Measurements from ENCODE around the gene ELF1. TPM values are rescaled to one million over a fixed set of nuclear protein-coding genes. Genes with fewer than 3 reads are reported as not detected.

The ELF1 gene
- total and polyA plus RNA-seq, 2 experiments from 2014 or later: 22.2 to 36.8 TPM

GRCh38 chr13:41056194-41056593 lies 37.1 kb upstream of the ELF1 start:
- DNase-seq (ENCODE audit: low read depth in 1 of 2, low spot score in 1 of 2): no peak
- Histone ChIP-seq H3K36me3 (no peaks in the 10 kb centered on the region), H3K27me3 (no peaks in the 10 kb centered on the region), H3K27ac (no peak overlapping the region), H3K9me3 (ENCODE audit: low read depth) (no peaks in the 10 kb centered on the region), H3K4me3 (no peak overlapping the region), H3K4me1 (ENCODE audit: low read depth) (peaks cover 16% of the 10 kb centered on the region)
- TF ChIP-seq CTCF (IDR thresholded peaks at IDR 0.05; ENCODE audit: low read depth, low read length): no peak

- Histone ChIP-seq H3K4me1 (ENCODE audit: low read depth) (peaks cover 16% of the 10 kb centered on the region), H3K9me3 (ENCODE audit: low read depth) (no peaks in the 10 kb centered on the region), H3K4me3 (no peak overlapping the region), H3K36me3 (no peaks in the 10 kb centered on the region), H3K27me3 (no peaks in the 10 kb centered on the region), H3K27ac (peak overlapping the region; percentile 33)
- TF ChIP-seq CTCF (IDR thresholded peaks at IDR 0.05; ENCODE audit: low read depth, low read length): peak; percentile 25
- DNase-seq (ENCODE audit: low read depth in 1 of 2, low spot score in 1 of 2): no peak
Measured at GRCh38 chr13:41054919-41055619, 36.0 kb upstream of the ELF1 start.

DNA sequence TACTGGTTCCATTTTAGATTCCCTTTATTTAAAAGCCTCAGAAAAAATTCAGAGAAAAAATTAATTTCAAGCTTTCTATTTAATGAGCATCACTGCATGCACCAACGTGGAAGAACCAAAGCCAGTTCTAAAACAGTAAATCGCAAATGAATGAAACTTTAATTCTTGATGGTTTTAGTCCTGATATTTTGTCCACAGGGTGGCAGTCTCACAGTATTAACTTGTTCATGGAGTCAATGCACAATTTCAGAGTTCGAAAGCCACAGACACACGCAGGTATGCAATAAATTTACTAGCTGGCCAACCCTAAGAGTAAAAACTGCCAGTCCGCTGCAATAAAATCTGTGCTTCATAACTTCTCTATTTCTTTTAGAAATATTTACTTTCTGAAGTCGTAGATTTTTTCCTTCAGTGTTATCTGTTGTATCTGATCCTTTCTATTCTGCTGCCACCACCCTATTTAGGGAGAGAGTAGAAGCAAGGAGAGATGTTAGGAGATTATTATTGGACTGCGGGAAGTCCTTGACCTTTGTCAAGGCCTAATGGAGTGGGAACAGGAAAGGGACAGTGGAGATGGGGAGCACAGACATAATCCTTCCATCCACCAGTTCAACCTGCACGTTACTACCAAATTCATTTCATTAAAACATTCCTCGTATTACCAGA lies 35.2 kb upstream of the ELF1 start:
- peak; percentile 57 to 64 for DNase-seq (ENCODE audit: low read depth in 1 of 2, low spot score in 1 of 2)
- Histone ChIP-seq H3K27me3 (no peaks in the 10 kb centered on the region), H3K4me1 (ENCODE audit: low read depth) (peaks cover 16% of the 10 kb centered on the region), H3K4me3 (no peak overlapping the region), H3K27ac (peak overlapping the region; percentile 33), H3K36me3 (no peaks in the 10 kb centered on the region), H3K9me3 (ENCODE audit: low read depth) (no peaks in the 10 kb centered on the region)
- TF ChIP-seq CTCF (IDR thresholded peaks at IDR 0.05; ENCODE audit: low read depth, low read length): peak; percentile 47

GRCh38 chr13:41053384-41053826 lies 34.3 kb upstream of the ELF1 start:
- H3K36me3 ChIP-seq: no peaks in the 10 kb centered on the region
- no peak overlapping the region for H3K4me3 ChIP-seq
- no peaks in the 10 kb centered on the region for H3K9me3 ChIP-seq (ENCODE audit: low read depth)
- H3K27ac ChIP-seq: no peak overlapping the region
- no peaks in the 10 kb centered on the region for H3K27me3 ChIP-seq
- peak in 1 of 2 donors; percentile 59 for DNase-seq (ENCODE audit: low read depth in 1 of 2, low spot score in 1 of 2)
- H3K4me1 ChIP-seq (ENCODE audit: low read depth): peaks cover 16% of the 10 kb centered on the region
- TF ChIP-seq CTCF (IDR thresholded peaks at IDR 0.05; ENCODE audit: low read depth, low read length): no peak

GRCh38 chr13:41052441-41052840 lies 33.3 kb upstream of the ELF1 start:
- H3K27me3 ChIP-seq: no peaks in the 10 kb centered on the region
- H3K4me1 ChIP-seq (ENCODE audit: low read depth): peaks cover 10% of the 10 kb centered on the region
- no peaks in the 10 kb centered on the region for H3K36me3 ChIP-seq
- H3K27ac ChIP-seq: no peak overlapping the region
- DNase-seq (ENCODE audit: low read depth in 1 of 2, low spot score in 1 of 2): no peak
- H3K4me3 ChIP-seq: no peak overlapping the region
- no peak for TF ChIP-seq CTCF (IDR thresholded peaks at IDR 0.05; ENCODE audit: low read depth, low read length)
- no peaks in the 10 kb centered on the region for H3K9me3 ChIP-seq (ENCODE audit: low read depth)

All from cardiac muscle cell (in vitro differentiated cells and primary cell).